Right forelimb (tissue), 1 donor: ENCODE measurements around the gene MYBL2.

Experiments
- DNase-seq: peaks from one replicate; pipeline ENCODE4 v3.0.0-alpha.2; 2018

MYBL2 gene

DNA sequence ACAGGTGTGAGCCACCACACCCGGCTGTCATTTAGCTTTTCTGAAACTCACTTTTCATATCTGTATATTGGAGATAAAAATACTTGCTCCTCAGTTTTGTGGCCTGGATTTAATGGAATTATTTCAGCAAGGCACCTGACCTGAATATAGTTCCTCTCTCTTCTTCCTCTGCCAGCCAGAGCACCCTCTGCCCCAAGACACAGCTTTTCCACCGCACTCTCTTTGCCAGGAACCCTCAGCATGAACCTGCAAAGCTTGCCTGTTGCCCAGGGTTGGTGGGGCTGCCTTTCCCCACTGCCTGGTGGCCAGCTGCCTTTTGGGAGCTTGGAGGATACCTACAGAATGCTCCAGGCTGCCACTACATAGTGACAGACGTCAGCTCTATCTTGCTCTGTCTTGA lies 56.8 kb downstream of the MYBL2 start:
- DNase-seq, result no peak

DNA sequence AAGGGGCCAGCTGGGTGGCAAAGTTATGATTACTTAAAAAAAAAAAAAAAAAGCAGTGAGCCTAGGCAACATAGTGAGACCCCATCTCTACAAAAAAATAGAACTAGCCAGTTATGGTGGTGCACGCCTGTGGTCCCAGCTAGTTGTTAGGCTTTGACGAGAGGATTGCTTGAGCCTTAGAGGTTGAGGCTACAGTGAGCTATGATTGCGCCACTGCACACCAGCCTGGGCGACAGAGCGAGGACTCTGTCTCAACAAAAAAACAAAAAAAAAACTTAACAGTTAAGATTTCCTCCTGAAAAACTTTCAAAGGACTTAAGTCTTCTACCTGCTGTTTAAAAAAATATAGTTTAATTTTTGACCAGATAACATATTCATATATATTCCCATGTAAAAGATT lies 57.5 kb downstream of the MYBL2 start:
- no peak for DNase-seq

GRCh38 chr20:43725666-43726065 lies 58.8 kb downstream of the MYBL2 start:
- no peak for DNase-seq

- no peak for DNase-seq
Measured at GRCh38 chr20:43726333-43726732, 59.4 kb downstream of the MYBL2 start.

- DNase-seq, result no peak
Measured at GRCh38 chr20:43726811-43727338, 60.0 kb downstream of the MYBL2 start, which contains the start of gene GTSF1L. Gene GTSF1L, minus strand, starts transcription at chr20:43727002. Its CDS starts 308 bp downstream, at chr20:43726694.

- DNase-seq, result no peak
Measured at GRCh38 chr20:43727980-43728590, 61.2 kb downstream of the MYBL2 start.

DNA sequence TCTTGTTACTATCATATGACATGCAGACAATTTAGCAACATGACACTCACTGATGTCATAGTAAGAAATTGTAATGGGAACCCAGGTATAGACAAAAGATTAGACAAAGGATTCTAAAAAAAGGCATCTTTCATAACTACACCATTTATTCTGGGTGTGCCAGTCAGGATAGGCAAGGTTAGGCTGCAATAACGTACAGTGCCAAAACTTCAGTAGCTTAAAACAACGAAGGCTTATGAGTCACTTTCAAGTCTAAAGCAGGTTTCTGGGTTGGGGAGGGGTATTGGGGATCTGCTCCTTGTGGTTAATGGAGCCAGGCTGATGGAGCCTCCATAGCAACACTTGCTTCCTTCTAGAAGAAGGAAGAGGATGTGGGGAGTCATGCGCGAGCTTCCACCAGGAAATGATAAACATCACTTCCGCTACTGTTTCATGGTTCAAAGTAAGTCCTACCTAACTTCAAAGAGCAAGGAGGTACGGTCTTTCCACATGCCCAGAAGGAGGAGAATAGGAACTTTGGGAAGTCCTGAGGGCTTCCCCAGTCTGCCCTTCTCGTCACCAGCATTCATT lies 61.9 kb downstream of the MYBL2 start:
- no peak for DNase-seq

DNA sequence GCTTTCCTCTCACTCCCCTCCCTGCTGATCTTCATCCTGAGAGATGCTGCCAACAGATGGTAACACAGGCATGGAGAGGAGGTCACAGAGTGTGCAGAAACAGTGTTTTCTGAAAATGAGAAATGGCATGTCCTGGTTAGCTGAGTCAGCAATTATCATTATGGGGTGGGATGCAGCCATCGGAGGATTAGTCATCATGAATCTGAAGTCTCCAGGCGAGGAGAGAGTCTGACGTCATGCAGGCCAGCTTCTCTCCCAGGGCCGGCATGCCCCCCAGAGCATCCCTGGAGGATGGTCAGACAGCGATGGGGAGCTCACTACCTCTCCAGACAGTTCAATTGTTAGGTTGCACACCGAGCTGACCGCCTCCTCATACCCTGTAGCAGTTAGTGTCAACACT lies 64.6 kb downstream of the MYBL2 start:
- DNase-seq, result no peak

DNA sequence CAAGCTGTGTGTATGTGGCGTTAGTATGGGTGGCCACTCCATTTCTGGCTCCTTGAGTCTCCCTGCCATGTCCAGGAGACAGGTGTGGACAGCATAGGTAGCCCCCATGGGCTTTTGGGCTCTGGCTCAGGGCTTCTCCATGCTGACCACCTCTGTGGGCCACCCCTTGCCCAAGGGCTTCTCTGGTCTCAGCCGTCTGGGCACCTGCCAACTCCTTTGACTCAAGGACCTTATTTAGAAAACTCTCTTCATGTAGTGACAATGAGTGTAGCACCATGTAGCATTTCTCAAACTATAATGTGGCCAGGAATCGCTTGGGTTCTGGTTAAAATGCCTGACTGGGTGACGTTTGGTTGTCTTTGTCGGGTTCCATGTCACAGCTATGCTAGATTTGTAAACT lies 65.0 kb downstream of the MYBL2 start:
- DNase-seq, result no peak

DNA sequence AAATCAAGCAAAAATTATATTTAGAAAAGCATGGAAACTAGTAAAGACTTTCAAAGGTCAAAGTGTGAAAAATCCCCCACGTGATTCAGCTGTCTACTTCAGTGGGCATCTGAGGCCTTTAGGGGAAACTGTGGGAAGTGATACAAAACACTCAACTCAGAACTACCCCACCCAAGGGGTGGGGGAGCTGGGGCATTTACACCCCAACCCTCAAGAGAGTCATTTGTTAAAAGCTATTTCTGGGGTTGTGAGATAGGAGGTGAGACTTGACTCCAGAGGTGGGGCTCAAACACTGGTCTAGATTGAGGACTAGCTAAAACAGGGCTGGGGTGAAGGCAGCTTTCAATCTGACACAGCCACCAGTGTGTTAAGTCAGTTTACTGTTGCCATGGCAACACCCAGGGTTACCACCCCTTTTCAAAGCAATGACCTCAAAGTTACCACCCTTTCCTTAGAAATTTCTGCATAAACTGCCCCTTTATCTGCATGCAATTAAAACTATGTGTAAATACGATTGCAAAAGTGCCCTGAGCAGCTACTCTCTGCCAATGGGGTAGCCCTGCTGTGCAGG lies 69.8 kb downstream of the MYBL2 start:
- no peak for DNase-seq

- no peak for DNase-seq
Measured at GRCh38 chr20:43737925-43738324, 71.0 kb downstream of the MYBL2 start.

DNA sequence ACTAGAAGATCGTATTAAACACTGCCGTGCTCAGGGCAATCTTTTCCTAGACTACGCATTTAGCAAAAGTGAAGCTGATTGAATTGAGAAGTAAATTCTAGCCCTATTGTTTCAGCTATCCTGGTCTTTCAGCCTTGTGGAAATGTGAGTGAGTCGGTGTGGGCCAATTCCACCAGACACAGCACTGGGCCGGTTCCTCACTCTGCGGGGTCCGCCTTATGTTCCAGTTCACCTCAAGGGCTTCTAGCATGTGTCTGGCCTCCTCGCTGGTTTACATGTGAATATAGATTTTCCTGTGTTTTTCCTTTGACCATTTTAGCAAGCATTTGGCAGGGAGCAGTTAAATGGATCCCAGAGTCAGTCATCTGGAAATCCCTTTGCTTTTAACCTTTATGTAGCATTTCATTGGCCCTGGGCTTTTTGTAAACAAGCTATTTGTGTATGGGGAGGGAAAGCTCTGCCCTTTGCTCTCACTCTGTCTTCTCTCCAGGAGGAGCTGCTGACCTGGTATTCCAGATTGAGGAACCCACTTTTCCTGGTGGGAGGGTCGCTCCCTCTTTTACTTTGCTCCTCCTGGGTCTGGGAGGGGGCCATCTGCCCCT lies 72.3 kb downstream of the MYBL2 start:
- DNase-seq, result no peak

DNA sequence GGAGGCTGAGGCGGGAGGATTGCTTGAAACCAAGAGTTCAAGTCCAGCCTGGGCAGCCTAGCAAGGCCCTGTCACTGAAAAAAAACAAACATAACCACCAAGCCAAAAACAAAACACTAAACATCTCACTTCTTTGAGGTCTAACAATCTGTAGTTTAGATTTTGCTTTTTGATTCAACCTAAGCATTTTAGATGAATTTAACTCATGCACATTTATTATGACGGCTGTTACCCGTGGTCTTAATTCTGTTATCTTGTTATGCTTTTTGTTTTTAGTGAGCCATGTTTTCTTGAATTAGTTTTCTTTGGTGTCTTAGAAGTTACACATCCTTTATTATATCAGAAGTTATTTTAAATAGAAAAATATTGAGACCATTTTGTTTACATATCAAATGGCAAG lies 73.7 kb downstream of the MYBL2 start:
- DNase-seq, result no peak

DNA sequence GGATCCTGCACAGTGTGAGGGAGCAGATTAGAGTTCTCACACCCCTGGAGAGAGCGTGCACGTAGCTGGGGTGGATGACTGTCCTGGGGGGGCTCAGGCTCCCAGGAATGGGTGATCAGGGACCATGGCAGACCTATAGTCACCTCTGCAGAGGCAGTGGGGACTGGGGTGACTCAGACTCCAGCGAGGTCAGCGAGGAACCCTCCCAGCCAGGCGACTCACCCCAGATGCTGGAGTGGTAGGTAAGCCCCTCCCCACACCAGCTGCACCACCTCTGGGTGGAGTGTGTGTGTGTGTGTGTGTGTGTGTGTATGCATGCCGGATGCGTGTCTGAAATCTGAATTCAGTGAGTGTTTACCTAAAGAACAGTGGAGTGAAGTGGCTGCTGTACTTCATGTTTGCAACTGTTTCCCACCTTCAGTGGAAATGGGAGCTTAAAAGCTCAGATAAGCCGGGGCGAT lies 77.3 kb downstream of the MYBL2 start:
- DNase-seq, result no peak

DNA sequence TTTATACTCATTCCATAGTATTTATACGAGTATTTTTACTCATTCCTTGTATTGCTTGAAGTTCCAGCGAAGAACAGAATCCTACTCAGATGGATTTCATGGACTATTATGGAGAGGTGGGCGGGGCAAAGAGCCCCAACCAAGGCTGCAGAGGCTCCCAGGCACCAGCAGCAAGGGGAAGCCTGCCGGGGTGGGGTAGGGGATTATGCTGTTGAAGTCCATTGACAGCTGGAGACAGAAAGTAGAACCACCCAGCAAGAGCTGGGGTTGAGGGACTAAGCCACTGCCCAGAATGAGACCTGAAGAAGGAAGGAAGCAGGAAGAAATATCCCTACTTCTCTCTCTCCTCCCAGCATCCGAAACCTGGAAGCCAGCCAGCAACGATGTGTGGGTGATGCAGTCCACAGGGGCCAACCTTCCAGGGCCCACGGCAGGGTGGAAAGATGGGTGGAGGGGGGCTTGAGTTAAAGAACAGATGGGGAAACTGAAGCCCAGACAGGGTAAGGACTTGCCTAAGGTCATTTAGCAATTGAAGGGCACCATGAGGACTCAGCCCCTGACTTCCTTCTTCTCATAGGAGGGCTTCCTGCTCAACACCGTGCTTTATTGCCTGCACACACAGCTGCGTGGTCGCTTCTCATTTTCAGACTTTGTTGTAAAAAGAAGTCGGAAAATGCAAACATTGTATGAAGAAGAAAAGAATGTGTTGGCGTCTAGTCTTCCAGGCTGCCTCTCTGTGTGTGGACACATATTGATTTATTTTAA lies 78.2 kb downstream of the MYBL2 start:
- no peak for DNase-seq

DNA sequence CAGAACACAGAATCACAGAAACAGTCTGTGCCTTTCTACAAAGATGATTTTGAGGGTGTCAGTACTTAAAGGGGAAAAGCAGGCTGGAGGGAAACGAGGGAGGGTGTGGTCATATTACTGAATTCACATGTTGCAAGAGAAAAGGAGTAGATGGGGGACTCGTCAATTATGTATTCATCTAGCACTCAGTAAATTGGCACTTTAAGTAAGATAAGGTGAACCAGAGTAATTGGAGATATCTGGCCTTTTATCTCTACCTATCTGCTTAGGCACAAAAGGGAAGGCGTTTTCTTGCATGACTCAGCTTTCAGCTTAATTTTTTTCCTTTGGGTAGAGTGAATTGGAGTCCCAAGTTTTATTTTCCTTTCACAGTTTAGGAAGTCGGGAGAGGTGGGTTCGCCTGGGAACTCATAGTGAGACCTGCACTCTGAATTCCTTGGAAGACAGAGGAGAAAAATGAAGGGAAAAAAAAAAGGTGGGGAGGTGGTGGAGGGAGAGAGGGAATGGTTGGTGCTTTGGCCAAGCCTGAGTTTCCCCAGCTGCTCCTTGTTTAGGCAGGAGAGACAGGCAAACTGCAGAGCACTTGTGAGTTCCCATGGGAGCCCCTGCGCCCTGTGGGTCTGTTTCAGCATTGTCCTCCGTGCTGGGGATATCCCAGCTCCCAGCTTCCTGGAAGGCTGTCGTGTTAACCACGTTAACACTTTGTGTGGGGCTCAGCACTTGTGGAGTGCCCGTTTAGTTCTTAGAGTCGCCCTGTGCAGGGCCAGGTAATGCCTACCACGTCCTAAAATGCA lies 79.6 kb downstream of the MYBL2 start:
- DNase-seq, result no peak

DNA sequence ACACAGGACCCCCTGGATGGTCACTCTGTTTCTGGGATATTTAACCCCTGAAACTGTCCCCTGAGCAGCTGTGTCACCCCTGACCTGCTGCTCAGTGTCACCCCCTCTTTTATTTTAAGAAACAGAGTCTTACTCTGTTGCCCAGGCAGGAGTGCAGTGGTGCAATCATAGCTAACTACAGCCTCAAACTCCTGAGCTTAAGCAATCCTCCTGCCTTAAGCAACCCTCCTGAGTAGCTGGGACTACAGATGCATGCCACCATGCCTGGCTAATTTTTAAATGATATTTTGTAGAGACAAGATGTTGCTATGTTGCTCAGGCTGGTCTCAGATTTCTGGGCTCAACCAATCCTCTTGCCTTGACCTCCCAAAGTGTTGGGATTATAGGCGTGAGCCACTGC lies 81.4 kb downstream of the MYBL2 start:
- DNase-seq, result no peak

- peak; percentile 85 for DNase-seq
Measured at GRCh38 chr20:43749734-43750294, 82.9 kb downstream of the MYBL2 start.

DNA sequence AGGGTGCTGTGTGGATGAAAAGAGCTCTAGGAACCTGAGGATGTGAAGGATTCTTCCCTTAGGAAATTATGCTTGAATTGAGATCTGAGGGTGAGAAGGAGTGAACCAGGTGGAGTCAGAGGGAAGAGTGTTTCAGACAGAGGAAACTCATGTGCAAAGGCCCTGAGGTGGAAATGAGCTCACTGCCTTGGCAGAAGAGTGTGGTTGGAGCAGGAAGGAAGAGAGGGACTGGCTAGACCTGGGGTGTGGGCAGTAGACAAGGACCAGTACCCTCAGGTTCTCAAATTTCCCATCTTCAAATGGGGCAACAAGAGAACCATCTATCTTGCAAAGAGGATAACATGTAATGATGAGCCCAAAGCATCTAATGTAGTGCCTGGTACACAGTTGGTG lies 83.9 kb downstream of the MYBL2 start:
- no peak for DNase-seq

DNA sequence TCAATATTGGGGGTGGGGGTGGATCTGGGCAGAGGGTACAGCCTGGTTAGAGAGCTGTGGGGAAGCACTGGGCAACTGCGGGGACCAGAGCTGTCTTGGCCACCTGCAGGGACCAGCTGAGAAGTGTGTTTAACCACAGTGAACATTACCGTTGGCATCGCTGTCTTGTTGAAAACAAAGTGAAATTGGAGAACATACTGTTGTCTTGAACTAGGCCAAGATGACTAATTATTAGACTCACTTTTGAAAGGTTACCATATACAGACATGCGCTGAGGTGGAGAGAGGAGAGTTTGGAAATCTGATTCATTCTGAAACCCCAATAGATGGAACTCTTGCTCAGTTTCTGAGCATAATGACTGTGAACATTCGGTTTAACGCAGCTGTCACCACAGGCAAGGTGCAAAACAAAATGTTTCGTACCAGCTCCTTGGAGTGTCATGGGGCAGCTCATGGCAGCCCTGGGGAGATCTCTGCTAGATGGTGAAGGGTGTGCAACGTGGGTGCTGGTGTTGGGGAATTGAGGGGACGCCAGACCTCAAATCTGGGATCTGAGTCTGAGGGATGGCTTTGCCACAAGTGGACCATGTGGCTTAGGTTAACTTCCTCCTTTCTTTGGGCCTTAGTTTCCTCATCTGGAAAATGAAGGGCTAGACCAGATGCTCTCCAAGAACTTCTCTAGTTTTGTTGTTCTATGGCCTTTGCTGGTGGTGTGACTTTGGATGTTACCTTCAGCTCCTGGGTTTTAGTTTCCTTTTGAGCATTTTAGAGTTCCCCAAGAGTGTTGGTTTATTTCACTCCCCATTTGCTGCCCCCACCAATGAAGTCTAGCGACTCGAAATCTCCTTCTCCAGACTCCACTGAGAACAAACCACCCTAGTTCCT lies 84.5 kb downstream of the MYBL2 start:
- DNase-seq, result no peak

- DNase-seq, result no peak
Measured at GRCh38 chr20:43752051-43752360, 85.1 kb downstream of the MYBL2 start.
